SK-N-MC (cell line): ENCODE data around the gene KIAA1217.

ENCODE experiments used
- EZH2 ChIP-seq: fragments of 200-600 bp; sonication (generic); IDR thresholded peaks from one replicate; pipeline ENCODE4 v1.6.1; 2017; ENCODE audit warnings: antibody characterized with exemption
- POLR2AphosphoS5 ChIP-seq: IDR thresholded peaks from 2 replicates; pipeline ENCODE4 v1.6.1; 2012; ENCODE audit warnings: mild to moderate bottlenecking, low read depth, low read length, borderline replicate concordance

DNA sequence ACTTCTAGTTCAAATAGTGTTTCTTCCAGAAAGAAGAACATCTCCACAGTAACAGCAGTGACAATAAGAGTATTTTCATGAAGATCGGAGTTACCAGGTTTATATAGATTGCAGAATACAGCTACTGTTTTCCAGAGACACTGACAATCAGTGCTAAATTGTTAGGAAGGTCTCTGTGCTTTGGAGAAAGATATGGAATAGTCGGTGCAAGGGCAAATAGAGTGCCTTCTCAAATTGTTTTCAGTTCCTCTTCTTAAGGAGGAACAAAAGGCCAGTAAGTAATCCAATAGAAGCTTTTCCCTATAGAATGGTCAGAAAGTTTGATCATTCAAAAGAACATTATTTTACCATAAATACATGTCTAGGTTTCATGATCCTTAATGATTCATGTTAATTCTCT lies 2.6 kb upstream of the KIAA1217 start:
- no peak for TF ChIP-seq EZH2
- TF ChIP-seq POLR2AphosphoS5, result no peak
